Mammary epithelial cell (primary cell): ENCODE results near the gene DAB2IP.

Experiments
- EZH2 ChIP-seq: IDR thresholded peaks from 2 replicates; pipeline ENCODE4 v1.6.1; 2012; ENCODE audit warnings: low read length, inconsistent platforms, borderline replicate concordance
- TF ChIP-seq, protein P1 (sequence below), 2 donors: IDR thresholded peaks in 1 of 2; conservative IDR thresholded peaks in 1 of 2; 2 replicates each; pipeline ENCODE4 v1.5.1; 2011 to 2012; ENCODE audit warnings: inconsistent platforms in 2 of 2, low read length in 2 of 2, mild to moderate bottlenecking in 2 of 2, control low read depth in 1 of 2, low read depth in 1 of 2; ENCODE audit not compliant: insufficient read depth in 1 of 2; ENCODE audit errors: extremely low read depth in 1 of 2

DNA sequence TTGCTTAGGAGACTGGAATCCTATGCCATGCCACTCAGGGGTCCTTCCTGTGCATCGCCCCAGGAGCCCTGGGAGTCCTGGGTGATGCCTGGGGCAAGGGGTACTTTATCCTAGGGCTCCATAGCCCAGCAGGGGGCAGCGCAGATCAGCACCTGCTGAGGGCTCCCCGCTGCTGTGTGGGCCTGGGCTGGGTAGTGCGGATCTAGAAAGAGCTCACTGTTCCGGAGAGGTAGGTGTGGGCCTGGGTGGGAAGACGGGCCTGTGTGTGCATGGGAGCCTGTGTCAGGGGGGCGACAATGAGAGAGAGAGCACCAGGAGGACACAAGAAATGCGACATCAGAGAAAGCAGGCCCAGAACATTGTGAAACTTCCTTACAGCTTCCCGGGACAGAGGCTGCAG lies 11.4 kb upstream of the DAB2IP start:
- TF ChIP-seq, protein P1, sequence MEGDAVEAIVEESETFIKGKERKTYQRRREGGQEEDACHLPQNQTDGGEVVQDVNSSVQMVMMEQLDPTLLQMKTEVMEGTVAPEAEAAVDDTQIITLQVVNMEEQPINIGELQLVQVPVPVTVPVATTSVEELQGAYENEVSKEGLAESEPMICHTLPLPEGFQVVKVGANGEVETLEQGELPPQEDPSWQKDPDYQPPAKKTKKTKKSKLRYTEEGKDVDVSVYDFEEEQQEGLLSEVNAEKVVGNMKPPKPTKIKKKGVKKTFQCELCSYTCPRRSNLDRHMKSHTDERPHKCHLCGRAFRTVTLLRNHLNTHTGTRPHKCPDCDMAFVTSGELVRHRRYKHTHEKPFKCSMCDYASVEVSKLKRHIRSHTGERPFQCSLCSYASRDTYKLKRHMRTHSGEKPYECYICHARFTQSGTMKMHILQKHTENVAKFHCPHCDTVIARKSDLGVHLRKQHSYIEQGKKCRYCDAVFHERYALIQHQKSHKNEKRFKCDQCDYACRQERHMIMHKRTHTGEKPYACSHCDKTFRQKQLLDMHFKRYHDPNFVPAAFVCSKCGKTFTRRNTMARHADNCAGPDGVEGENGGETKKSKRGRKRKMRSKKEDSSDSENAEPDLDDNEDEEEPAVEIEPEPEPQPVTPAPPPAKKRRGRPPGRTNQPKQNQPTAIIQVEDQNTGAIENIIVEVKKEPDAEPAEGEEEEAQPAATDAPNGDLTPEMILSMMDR (conservative IDR thresholded peaks at IDR 0.05 in 1 of 2, IDR thresholded peaks at IDR 0.05 in 1 of 2; ENCODE audit: extremely low read depth in 1 of 2, insufficient read depth in 1 of 2, low read depth in 1 of 2, low read length in 2 of 2), result peak; percentile 26 to 55
- TF ChIP-seq EZH2, result no peak
